NOMO-1 (cell line): ENCODE data around the gene MRPL9.
"Not testable (repeated sequence)": the region's sequence is repeated elsewhere in the genome, so short reads cannot be mapped to it uniquely, and the experiment has no call there.

ENCODE experiments used
- DNase-seq, 2 experiments: peaks; one replicate each; lab custom pipeline; 2025; ENCODE audit not compliant: unreplicated experiment in 2 of 2; lab: John Stamatoyannopoulos, UW

MRPL9 gene

DNA sequence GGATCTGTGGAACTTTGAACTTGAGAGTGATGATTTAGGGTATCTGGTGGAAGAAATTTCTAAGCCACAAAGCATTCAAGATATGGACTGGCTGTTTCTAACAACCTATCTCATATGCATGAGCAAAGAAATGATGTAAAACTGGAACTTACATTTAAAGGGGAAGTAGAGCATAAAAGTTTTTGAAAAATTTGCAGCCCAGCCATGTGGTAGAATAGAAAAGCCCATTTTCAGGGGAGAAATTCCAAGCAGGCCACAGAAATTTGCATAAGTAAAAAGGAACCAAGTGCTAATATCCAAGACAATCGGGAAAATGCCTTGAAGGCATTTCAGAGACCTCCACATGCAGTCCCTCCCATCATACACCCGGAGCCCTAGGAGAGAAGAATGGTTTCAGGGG lies 26.3 kb downstream of the MRPL9 start:
- DNase-seq, result no peak

DNA sequence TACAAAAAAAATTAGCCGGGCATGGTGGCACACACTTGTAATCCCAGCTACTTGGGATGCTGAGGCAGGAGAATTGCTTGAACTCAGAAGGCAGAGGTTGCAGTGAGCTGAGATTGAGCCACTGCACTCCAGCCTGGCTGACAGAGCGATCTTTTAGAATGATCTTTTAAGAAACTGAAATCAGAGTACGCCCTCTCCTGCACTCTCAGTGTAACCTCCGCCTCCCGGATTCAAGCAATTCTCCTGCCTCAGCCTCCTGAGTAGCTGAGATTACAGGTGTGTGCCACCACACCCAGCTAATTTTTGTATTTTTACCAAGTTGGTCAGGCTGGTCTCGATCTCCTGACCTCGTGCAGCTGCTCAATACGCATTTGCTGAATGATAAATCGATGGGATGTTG lies 29.3 kb downstream of the MRPL9 start:
- DNase-seq, result not testable (repeated sequence)

DNA sequence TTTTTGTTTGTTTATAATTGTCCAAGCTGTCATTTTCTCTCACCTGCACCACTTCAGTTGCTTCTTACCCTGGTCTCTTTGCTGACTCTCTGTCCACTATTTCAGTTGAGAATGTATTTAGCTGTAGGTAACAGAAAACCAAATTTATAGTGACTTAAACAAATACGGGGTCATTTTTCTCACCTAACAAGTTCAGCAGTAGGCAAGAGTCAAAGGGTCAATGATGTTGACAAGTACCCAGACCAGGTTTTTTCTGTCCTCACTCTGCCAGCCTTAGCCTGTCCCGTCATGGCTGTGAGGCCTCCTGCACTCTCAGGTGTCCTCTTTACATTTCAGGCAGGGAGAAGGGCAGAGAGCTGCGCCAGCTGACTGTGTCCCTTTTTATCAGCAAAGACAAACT lies 30.2 kb downstream of the MRPL9 start:
- DNase-seq, result no peak

DNA sequence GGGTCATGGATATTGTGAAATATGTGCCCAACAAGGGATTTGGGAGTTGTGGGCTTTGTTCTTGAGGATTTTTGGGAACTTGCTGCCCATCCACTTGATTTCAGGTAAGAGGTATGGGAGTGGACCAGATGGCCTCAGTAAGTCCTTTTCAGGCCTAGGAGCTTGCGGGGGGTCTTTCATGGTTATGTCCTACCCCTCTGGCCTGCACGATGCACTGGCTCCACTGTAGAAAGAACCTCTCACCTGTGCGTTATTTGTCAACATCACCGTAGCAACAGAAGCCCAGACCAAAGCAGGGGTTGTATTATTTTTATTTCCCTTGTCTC lies 33.4 kb downstream of the MRPL9 start:
- DNase-seq, result no peak

DNA sequence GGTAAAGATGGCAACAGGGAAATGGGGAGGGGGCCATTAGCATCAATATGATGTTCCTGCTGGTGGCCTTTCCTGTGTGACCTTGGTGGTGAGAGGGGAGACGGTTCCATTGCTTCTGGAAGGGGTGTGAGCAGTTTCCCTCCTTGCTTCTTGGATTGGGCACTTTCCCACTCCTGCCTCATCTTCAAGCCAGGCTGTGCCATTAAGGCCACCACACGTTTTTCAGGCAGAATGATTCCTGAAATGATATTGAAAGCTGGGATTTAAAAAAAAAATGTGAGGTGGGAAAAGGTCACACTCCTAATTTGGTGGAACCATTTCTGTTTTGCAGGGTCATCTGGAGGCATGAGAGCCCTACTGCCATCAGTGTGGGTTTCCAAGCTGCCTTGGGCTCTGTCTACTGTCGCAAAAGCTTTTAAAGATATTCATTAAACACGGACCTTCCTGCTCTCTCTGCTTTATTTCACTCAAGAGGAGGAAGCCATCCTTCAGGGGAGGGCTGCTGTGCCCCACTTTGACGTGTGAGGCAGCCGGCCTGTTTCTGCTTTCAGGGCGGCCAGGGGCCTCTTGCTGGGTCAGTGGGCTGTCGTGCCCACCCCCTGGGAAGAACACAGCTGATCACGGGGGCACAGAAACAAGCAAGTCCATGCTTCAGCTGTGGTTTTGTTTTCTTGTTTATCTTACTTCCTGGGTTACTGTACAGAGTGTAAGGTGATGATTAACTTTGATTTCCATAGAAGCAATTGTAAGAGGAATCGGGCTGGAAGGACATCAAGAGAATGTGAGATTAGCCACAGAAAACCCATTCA lies 33.9 kb downstream of the MRPL9 start:
- DNase-seq, result no peak

DNA sequence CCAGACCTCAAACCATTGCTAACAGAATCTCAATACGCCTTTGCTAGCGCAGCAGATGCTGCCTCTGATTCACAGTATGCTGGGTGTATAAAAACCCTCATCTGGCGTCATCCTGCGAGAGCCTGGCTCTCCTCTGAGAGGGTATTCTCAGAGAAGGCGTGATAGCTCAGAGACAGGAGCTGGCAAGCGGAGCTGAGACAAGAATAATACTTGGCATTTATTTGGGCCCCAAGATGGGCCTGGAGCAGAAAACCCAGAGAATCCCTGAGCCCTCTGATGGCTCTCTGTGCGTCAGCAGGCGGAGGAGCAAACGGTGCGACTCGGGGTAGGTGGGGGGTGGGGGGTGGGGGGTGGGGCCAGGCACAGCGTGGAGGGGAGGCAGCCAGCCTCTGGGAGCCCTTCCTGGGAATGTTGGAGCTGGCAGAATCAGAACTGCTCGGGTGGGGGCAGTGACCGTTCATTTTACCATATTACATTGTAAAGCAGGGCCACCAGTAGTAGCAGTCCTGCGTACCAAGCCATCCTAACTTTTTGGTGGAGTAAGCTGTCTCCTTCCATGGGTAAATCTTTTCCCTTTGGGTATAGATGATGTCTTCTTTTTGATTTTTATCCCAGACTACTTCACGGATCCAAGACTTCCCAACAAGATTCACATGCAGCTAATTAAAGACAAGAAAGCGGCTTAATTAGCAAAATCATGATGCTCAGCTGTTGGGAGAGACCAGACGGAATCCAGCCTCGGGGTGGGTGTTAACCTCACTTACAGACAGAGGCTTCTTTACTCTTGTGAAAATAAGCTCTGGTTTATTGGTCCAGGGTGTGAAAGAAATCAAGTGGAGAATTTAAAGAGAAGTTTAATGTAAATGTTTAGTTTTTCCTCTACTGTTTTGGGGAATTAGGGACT lies 34.9 kb downstream of the MRPL9 start:
- no peak for DNase-seq

DNA sequence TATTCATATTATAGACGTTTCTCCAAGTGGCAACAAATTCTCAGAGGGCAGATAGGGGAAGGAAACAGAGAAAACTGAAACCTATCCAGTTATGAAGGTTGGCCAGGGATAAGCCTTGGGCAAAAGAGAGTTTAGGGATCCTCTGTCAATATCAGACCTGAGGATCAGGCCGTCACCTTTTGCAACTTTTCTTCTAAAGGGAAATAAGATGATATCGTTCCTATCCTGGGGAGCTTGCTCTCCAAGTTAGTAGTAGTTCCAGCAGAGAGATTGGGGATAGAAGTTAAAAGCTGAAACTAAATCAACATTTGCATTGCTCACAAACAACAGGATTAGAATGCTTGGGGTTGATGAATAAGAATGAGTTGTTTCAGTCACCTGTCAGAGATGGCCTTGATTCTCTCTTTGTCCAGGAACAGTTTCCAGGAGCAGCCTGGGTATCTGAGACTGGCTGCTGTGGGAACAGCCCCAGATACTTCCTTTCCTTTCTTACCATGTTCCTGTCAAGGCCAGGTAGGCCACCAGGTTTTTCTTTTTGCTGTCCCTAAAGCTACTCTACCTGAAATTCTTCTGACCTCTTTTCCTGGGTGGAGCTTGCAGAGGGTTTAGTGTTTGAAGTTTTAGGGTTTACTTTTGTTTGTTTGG lies 39.4 kb downstream of the MRPL9 start:
- no peak for DNase-seq

DNA sequence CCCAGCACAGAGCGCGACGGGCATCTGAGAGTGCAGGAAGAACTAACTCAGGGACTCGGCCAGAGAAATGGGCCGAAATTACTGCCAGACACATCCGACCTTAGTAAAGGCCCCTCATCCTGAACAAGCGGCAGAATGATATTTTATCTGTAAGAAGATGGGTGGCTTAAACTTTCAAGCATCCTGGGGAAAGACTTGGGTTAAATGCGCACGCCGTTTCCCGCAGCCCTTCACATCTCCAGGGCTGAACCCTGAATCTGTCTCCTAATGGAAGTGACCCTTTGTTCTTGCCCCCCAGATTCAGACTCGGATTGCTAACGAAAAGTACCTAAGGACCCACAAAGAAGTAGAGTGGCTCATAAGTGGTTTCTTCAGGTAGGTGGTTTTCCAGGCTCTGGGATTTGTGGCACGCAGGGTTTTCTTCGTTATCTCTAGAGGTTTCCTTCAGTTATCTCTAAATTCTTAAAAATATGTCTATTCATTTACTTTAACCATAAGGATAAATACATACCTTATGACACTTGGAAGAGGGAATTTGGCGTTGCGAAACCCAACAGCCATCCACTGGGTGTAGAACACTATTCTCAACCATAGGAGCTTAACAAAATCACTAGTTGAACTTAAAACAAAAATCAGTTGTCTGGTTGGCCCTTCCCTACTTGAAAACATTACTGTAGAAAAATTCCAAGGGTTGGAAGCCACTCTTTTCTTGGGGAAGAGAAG lies 41.3 kb downstream of the MRPL9 start:
- DNase-seq, result no peak

DNA sequence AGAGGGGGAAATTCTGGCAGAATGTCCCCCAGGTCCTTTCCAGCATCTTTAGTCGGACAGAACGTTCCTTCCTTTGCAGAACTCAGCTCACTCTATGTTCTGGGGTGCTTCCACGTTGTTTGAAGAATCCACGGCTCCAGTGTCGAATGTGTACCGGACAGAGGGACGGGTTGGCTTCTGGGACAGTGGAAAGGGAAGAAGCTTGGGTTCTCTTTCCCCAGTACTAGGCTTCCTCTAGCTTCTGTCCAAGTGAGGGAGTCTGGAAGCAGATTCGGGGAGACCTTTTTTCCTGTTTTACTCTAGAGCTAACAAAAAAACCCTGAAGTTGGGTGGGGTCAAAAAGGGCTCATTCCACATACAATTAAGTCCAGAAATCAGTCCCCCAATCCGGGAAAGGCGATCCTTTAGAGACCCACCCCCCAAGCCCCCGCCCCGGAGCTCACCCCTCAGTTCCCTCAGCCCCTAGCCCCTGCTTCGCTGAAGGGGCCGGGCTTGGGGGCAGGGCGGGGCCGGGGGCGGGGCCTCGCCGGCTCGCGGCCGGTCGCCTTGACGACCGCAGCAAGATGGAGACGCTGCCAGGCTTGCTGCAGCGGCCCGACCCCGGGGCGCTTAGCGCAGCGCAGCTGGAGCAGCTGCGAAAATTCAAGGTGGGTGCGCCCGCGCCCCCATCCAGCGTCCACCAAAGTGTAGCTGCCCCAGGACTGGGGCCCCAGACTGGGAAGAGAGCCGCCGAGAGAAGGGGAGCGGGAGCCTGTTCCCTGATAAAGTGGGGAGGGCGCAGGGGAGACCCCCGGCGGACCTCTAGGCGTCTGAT lies 42.1 kb downstream of the MRPL9 start, which contains the start of gene RIIAD1:
Gene RIIAD1, plus strand, starts transcription at position 549 of the 814 bp plus-strand sequence. Its CDS starts 15 bp downstream, at position 564.
- peak in 1 of 2 experiments; percentile 2 for DNase-seq

DNA sequence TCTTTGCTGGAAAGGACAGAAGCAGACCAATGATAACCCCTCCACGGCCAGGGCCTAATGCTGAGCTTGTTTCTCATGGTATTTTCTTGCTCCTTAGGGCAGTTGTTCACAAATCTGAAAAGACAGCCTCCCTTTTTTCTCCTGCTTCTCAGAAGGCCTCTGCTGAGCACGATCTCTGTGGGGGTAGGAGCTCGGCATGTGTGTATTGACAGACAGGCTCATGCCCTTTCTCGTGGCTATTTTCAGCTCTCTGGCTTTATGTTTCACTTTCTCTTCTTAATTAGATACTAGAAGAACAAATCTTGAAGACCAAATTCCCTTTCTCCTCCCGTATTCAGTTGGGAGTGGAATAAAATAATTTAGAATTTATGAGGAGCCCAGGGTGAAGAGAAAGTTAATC lies 42.7 kb downstream of the MRPL9 start:
- DNase-seq, result peak; percentile 11 to 21

DNA sequence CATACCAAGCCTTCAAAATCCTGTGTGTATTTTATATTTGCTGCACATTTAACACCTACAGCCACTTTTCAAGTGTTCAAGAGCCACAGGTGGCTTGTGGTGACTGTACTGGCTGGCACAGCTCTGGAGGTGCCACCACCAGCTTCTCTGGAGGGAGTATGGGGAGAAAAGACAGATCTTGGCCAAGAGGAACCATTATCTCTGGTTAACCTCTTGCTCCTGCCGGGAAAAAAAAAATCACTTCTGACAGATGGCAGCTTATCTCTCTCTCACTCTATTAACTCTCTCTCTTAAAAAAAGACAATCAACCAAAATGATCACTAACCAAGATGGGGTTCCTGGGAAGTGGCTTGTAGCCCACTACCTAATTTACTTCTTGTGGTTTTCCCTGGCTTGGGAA lies 43.2 kb downstream of the MRPL9 start:
- no peak for DNase-seq

DNA sequence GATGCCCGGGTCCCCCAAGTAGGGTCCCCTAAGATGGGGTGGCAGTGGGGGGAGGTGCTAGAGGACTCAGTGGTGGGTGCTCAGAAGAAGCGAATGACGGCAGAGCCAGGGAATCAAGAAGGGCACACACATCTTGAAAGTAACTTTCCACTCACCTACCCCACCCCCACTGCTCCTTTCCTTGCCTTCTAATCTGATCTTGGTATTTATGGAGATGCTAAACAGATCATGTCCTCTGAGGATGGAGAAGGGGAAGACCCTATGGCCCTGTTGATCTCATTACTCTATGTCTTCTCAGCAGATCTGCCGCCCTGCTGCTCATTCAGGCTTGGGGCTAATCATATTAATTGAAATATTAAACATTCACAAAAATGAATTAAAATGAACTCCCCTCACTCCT lies 44.6 kb downstream of the MRPL9 start:
- DNase-seq, result no peak

DNA sequence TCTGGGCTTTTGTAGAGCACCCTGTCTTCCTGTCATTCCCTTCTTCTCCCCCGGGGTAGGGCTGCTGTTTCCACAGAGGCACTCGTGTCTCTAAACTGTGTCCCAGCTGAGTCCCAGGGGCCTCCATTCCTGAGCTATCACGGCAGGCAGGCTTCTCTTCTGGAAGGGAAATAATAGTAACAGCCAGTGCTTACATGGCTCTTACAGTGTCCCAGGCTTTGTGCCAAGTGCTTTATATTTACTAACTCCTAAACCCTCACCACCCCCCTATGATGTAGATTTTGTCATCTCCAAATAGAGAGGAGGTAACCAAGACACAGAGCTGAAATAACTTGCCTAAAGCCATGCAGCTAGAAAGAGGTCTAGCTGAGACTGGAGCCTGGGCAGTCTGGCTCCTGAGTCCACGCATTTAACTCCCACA lies 45.3 kb downstream of the MRPL9 start:
- no peak for DNase-seq

DNA sequence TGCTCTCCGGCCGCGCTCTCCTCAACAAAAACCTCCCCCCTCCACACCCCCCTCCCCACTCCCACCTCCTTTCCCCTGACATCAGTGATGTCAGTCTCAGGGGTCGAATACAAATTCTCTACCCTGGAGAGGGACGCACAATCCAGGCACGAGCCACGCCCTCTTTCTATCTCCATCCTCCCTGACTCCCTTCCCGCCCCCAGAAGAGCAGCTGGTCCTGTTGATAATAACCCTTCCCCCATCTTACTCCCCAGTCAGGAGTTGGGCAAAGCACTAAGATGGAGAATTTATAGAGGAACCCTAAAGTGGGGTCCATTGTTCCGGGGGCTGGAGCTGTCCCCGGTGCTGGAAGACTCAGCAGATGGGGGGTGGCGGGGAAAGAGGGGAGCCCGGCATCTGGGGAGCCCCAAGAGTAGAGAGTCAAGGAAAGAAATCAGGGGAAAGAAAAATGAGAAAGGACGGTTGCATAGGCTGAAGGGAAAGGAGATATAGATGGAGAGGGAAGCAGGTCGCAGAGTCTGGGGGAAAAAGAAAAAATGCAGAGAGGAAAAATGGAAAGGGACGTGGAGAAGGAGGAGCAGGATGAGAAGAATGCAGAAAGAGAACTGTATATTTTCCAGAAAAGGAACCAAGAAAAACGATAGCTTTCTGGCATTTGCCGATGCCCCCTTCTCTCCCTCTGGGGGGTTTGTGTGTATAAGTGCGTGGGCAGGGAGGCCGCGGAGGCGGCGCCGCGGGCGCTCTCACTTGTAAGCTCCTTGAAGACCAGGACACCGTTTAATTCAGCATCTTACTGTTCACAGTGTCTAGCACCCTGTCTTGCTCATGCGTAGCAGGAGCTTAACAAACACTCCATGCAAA lies 46.3 kb downstream of the MRPL9 start, which contains the start of gene CELF3:
Gene CELF3, minus strand, starts transcription at position 33 of the 861 bp plus-strand sequence. CDS start 783 bp downstream, outside the sequence.
- DNase-seq, result no peak

DNA sequence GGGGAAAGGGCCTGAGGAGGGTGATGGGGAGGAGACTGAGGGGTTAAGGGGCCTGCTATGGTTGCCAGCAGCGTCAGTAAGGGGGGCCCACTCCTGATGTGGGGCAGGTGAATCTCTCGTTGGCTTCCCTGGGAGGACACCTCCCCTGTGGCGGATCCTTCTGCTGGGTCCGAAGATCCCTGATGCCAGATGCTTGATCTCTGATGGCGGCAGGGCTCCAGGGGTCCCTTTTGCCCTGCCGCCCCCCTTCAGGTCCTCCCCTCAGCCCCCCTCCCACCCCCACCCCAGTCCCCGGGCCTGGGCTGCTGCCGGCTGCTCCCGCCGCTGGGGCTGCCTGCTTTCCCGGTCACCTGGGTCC lies 46.9 kb downstream of the MRPL9 start:
- no peak for DNase-seq

DNA sequence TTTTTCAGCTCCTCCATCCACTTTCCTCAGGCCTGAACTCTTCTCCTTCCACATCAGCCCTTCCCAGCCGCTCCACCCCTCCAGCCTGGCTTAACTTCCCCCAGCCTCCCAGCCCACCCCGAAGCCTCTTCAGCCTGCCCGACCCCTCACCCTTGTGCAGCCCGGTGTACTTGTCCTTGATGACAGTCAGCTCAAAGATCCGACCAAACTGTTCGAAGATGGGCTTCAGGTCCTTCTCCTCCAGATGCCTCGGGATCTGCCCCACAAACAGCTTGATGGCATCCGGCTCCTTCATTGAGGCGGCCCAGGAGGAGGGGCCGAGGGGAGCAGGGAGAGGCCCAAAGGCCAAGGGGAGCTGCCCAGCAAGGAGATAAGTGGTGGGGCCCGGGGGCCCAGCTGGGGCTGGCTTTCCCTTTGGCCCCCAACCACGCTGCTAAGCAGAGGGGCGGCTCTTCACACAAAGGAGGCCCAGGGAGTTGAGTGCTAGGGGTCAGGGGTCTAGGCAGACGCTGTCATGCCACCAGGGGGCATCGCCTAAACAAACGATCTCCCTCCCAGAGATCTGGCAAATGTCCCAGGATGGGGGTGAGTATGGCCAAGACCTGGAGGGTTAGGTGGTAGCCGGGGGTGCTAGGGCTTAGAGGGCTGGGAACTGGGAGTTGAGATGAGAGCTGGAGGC lies 47.4 kb downstream of the MRPL9 start:
- no peak for DNase-seq

DNA sequence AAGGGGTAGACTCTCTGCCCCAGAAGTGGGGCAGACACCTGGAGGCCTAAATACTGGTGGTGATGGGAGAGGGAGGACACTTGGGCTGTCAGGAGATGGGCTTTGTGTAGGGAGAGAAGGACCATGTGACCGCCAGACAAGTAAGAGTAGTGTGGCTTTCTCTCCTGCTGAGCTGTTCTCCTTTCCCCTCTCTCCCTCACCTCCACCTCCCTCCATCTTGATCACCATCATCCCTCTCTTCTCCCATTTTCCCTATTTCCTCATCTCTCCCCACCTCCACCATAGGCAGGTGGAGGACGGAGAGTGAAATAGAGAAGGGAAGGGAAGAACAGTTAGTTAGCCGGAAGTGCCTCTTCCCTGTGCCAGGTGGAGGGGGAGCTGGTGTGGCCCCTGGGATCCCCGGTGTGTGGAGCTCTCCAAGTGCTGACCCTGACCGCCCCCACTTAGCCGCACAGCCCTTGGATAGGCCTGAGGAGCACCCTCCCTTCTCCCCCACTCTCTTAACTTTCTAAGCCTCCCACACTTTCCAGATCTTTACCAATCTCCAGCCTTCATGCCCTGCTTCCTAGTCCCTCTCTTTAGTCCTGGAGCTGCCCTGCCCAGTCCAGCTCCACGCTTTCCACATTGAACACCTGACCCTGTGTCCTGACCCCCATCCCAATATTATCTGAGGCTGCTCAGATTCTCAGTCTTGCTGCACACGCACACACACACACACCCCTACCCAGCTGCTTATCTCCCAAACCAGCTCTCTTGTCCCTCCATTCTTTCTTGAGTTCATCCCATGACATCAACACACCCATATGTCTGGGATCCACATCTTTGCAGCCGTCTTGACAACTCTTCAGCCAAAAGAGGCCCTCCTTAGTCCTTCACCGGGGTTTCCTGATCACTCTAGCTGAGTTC lies 48.2 kb downstream of the MRPL9 start:
- no peak for DNase-seq
